Esophagus (tissue), 2 donors: ENCODE data around the gene ILK. TPM values are rescaled to one million over a fixed set of nuclear protein-coding genes. Genes with fewer than 3 reads are reported as not detected.

Experiments used
- H3K27ac ChIP-seq, 2 donors: one replicate each; pipeline ENCODE4 v1.5.1; 2013; ENCODE audit warnings: low read depth in 2 of 2, mild to moderate bottlenecking in 2 of 2, inconsistent platforms in 1 of 2, low read length in 1 of 2, moderate library complexity in 1 of 2
- H3K27me3 ChIP-seq, 2 donors: one replicate each; pipeline ENCODE4 v1.6.1; 2013; ENCODE audit warnings: low read length in 2 of 2, control low read depth in 1 of 2, mild to moderate bottlenecking in 1 of 2; ENCODE audit not compliant: insufficient read depth in 2 of 2, control insufficient read depth in 1 of 2
- H3K36me3 ChIP-seq, 2 donors: one replicate each; pipeline ENCODE4 v1.6.1; 2013; ENCODE audit warnings: low read length in 1 of 2; ENCODE audit not compliant: control insufficient read depth in 2 of 2, insufficient read depth in 2 of 2
- H3K4me1 ChIP-seq, 2 donors: one replicate each; pipeline ENCODE4 v1.6.1; 2013; ENCODE audit warnings: low read length in 1 of 2; ENCODE audit not compliant: control insufficient read depth in 2 of 2, insufficient read depth in 2 of 2
- H3K4me3 ChIP-seq, 2 donors: one replicate each; pipeline ENCODE4 v1.5.1; 2013; ENCODE audit warnings: low read length in 2 of 2, mild to moderate bottlenecking in 2 of 2, low read depth in 1 of 2, moderate library complexity in 1 of 2
- H3K9me3 ChIP-seq, 2 donors: one replicate each; pipeline ENCODE4 v1.6.1; 2013; ENCODE audit warnings: mild to moderate bottlenecking in 2 of 2, low read depth in 1 of 2, low read length in 1 of 2, moderate library complexity in 1 of 2; ENCODE audit not compliant: control insufficient read depth in 2 of 2, insufficient read depth in 1 of 2
- WGBS, 2 donors: extraction: QIAGEN DNeasy Blood & Tissue Kit; methylation state at CpG; one replicate each; pipeline ENCODE4 v1.1.7; 2013; 5-methylcytosine and 5-hydroxymethylcytosine counted together
- polyA plus RNA-seq, 2 donors: library from polyadenylated mRNA; stranded (reverse); fragments of 200-250 nt; gene quantifications; one replicate each; pipeline ENCODE4 v1.2.3, GENCODE V29; 2013
- donor health status: healthy with polysubstance abuse.
- donor health status: Bipolar disorder and iron deficiency.

Gene ILK
- polyA plus RNA-seq, 2 donors = 63.3 to 91.0 TPM

DNA sequence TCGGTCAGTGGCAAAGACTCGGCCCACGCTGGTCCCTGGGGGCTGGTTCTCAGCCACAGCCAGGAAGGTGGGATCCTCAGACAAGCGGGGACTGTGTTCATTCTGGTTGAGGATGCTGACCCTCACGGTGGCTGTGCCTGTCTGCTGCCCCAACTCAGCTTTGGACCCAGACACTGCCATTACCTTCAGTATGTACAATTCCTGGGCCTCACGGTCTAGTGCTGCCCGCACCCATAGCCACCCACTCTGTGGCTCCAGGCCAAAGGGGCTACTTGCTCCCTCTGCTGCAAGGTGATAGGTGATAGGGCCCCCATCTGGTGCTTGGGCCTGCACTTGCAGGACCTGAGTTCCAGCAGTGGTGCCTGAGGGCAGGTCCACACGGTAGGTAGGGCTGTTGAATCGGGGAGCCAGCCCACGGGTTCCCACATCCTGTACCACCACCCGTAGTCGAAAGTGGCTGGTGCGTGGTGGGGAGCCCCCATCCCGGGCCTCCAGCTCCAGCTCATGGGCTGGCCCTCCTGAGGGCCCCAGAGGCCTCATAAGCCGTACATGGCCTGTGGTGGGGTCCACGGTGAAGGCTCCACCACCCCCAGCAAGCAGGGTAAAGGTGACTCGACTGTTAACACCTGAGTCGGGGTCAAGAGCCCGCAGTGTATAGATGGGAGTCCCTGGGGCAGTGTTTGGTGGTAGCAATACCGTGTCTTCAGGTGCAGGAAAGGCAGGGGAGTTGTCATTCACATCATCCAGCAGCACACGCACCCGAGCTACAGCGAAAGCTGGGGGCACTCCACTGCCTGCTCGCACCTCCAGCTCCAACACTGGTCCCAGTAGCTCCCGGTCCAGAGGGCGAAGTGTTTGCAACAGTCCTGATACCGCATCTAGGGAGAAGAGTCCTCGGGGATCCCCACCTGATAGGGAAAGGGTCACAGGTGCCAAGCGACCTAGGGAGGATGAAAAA, 28.8 kb downstream of the ILK start:
- 91% methylated on average over 29 of the region's 29 CpGs for WGBS, 2 donors
- Histone ChIP-seq H3K36me3 (peaks cover 0 to 6% of the 10 kb centered on the region in 2 donors), H3K4me3 (no peak overlapping the region), H3K4me1 (peaks cover 2 to 5% of the 10 kb centered on the region in 2 donors), H3K27me3 (no peaks in the 10 kb centered on the region), H3K9me3 (peaks cover 0 to 6% of the 10 kb centered on the region in 2 donors), H3K27ac (no peak overlapping the region)

DNA sequence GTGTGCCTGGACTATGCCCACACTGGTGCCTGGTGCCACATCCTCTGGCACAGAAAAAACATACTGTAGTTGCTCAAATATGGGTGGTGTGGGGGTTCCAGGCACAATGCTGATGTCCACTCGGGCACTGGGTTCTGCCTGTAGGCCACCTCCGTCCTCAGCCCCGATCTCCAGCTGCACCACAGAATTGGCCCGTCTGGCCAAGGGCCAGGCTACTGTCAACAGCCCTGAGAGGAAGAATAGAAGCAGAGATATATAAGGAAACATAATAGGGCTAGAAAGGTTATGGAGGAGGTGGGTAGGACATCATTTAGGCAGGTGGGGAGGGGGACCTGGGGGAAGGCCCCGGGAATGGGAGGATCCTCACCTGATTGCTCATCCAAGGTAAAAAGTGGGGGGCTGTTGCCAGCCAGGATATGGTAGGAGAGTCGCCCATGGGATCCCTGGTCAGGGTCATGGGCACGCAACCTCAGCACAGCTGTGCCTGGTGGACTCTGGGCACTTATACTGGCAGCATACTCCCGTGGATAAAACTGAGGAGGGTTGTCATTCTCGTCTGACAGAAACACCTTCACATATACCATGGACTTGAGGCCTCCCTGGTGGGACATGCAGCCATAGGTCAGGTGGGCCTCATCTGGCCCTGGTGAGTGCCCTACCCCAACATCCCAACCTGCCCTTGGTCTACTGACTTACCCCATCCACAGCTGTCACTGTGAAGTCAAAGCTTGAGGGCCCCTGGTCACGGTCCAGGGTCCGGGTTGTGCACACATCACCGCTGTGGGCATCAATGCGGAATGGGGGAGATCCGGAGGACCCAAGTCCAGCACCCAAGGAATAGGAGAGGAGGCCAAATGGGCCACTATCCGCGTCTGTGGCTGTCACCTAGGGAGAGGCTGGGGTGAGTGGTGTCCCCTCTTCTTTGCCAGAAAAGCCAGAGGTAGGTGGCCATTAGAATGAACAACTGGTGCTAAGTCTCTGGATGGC, 30.1 kb downstream of the ILK start:
- 90 to 94% methylated on average over 16 of the region's 16 CpGs for WGBS, 2 donors
- H3K27ac ChIP-seq = no peak overlapping the region
- H3K27me3 ChIP-seq = no peaks in the 10 kb centered on the region
- peaks cover 2 to 4% of the 10 kb centered on the region in 2 donors for H3K4me1 ChIP-seq
- no peak overlapping the region for H3K4me3 ChIP-seq
- peaks cover 0 to 4% of the 10 kb centered on the region in 2 donors for H3K36me3 ChIP-seq
- peaks cover 0 to 6% of the 10 kb centered on the region in 2 donors for H3K9me3 ChIP-seq

DNA sequence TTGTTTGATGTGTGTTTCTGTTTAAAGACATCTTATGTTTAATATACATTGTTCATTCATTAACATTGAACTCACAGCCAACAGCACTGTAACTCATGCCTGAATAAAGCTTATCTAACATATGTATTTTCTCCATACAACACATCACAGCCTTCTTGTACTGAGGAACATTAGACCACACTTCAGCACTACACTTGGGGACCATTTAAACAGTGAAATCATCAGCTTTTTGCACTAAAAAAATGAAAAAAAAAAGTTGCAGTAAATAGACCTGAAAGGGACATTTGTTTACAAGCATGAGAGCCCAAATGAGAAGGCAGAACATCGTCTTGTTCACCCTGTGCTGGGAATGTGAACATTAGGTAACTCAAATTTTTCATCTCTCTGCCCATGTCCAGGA, 31.0 kb downstream of the ILK start:
- Histone ChIP-seq H3K27me3 (no peaks in the 10 kb centered on the region), H3K4me1 (peaks cover 2 to 4% of the 10 kb centered on the region in 2 donors), H3K27ac (no peak overlapping the region), H3K9me3 (peaks cover 0 to 5% of the 10 kb centered on the region in 2 donors), H3K4me3 (no peak overlapping the region), H3K36me3 (peaks cover 0 to 4% of the 10 kb centered on the region in 2 donors)
- WGBS, 2 donors = 66 to 67% methylated on average over 1 of the region's 1 CpG

DNA sequence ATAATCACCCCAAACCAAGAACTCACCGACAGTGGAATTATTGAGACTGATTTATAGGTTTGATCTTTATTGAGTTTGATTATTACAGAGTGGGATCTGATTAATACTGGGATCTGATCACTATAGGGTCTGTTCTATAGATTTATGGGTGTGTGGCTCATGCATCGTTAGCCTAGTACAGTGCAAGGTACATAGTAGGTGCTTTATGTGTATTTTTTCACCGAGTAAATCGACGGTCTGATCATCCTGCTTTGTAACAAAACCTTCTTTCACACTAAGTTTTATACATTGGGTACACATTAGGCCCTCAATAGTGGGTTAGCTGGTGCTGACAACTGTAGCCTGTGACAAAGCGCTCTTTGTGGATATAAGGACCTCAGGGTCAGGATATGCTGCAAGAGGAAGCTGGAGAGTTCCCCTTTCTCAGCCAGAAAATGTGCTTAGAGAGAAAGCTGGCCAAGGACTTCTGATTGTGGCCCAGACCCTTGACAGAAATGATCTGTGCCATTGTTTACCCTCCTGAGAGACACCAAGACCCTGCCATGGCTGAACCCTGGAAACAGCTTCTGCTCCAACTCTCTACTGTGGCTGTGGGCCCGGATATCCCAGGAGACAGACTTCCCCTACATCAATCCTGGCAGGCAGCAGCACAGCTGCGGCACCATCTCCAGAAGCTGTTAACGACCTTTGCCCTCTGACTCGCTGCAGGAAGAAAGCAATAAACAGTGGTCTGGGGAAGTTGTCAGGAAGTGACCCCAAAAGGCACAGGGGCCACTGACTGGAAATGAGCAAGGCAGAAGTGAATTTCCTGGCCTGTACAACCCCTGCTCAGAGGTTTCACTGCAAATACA, 31.7 kb downstream of the ILK start:
- no peaks in the 10 kb centered on the region for H3K36me3 ChIP-seq
- no peaks in the 10 kb centered on the region for H3K9me3 ChIP-seq
- 52 to 59% methylated on average over 10 of the region's 10 CpGs for WGBS, 2 donors
- H3K27ac ChIP-seq = peak overlapping the region; percentile 35 to 60
- no peaks in the 10 kb centered on the region for H3K27me3 ChIP-seq
- no peak overlapping the region for H3K4me3 ChIP-seq
- H3K4me1 ChIP-seq = peaks cover 0 to 2% of the 10 kb centered on the region in 2 donors

DNA sequence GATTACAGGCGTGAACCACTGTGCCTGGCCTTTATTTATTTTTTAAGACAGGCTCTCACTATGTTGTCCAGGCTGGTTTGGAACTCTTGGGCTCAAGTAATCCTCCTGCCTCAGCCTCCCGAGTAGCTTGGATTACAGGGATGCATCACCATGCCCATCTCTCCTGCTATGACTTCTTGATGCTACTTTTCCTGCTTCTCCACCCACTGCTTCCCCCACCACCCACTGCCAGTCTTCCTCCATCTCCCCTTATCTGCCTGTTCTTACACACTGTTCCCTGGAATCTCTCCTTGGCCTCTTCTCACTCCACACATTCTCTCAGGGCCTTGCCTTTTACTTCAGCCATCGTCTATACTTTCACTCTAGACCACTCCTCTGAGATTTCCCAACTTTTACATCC, 32.9 kb downstream of the ILK start:
- Histone ChIP-seq H3K36me3 (peaks cover 0 to 2% of the 10 kb centered on the region in 2 donors), H3K9me3 (no peaks in the 10 kb centered on the region)

DNA sequence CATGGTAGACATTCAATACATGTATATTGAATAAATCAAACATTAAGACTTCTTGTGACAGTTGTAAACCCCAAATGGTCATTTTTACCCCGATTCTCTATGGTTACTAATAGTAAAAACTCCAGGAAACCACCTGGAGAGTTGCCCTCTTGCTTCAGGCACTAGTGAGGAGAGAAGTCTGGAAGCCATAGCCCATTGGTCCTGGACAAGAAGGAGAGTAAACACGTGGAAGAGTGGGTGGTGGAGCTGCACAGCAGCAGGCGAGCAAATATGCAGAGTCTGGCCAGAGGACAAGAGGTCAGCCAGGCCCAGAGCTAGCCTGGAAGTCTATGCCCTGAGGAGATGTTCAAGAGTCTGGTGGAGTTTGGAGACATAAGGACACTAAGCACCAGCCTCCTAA, 34.3 kb downstream of the ILK start:
- Histone ChIP-seq H3K9me3 (no peaks in the 10 kb centered on the region), H3K27me3 (no peaks in the 10 kb centered on the region), H3K4me1 (peaks cover 0 to 3% of the 10 kb centered on the region in 2 donors), H3K27ac (no peak overlapping the region), H3K4me3 (no peak overlapping the region), H3K36me3 (peaks cover 0 to 2% of the 10 kb centered on the region in 2 donors)
- 13 to 22% methylated on average over 3 of the region's 3 CpGs for WGBS, 2 donors

More for the DNA sequence above, 32.9 kb downstream of the ILK start:
- Histone ChIP-seq H3K27me3 (no peaks in the 10 kb centered on the region), H3K4me3 (no peak overlapping the region), H3K4me1 (peaks cover 0 to 3% of the 10 kb centered on the region in 2 donors), H3K27ac (peak overlapping the region in 1 of 2 donors; percentile 18)
- 84 to 86% methylated on average over 3 of the region's 3 CpGs for WGBS, 2 donors

DNA sequence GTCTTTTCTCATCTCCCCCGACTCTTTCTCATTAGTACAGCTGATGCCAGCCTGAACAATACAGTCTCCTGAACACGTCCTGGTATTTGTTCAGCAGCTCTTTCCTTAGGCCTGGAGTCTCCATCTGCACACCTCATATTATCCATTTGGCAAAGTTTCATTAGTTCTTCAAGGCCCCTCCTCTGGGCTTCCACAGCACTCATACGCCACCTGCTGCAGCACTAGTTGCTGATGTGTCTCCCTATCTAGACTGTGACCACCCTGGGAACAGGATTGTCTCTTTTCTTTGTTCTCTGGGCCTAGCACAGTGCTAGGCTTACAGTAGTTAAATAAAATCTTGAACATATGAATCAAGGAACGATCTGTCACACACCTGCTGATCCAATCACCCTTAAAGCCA, 34.9 kb downstream of the ILK start:
- 71 to 74% methylated on average over 4 of the region's 4 CpGs for WGBS, 2 donors
- no peak overlapping the region for H3K4me3 ChIP-seq
- H3K36me3 ChIP-seq = peaks cover 0 to 2% of the 10 kb centered on the region in 2 donors
- H3K4me1 ChIP-seq = peaks cover 0 to 3% of the 10 kb centered on the region in 2 donors
- H3K27ac ChIP-seq = no peak overlapping the region
- no peaks in the 10 kb centered on the region for H3K9me3 ChIP-seq
- H3K27me3 ChIP-seq = no peaks in the 10 kb centered on the region

DNA sequence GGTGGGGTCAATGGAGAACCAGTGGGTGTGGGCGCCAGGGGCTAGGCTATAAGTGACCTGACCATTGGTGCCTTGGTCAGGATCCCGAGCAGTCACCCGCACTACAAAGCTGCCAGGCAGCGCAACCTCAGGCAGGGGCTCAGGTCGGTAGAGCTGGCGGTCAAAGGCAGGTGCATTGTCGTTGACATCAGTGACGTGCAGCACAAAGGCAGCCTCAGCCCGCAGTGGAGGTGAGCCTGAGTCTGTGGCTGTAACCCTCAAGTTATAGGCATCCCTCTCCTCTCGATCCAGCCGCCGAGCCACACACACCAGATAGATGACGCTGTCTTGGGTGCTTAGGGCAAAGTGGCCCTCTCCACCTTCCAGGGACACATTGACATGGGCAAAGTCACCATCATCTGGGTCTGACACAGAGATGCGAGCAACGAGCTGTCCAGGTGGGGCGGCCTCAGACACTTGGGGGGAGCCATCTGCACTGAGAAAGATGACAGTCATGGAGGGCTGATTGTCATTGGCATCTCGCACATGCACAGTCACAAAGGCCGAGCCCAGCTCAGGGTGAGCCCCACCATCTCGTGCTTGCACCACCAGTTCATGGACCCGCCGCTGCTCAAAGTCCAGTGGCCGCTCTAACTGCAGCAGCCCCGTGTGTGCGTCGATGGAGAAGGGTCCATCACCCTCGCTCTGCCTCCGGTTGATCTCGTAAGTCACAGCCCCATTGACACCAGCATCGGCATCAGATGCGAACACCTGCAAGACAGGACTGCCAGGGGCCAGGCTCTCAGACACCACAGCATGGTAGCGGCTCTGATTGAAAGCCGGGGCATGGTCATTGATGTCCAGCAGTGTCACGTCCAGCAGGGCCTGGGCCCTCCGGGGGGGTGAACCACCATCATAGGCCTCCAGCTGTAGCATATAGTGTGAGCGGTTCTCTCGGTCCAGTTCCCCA, 36.7 kb downstream of the ILK start:
- H3K27me3 ChIP-seq = no peaks in the 10 kb centered on the region
- no peak overlapping the region for H3K4me3 ChIP-seq
- peaks cover 0 to 2% of the 10 kb centered on the region in 2 donors for H3K36me3 ChIP-seq
- WGBS, 2 donors = 95 to 96% methylated on average over 36 of the region's 36 CpGs
- peaks cover 0 to 3% of the 10 kb centered on the region in 2 donors for H3K4me1 ChIP-seq
- H3K27ac ChIP-seq = no peak overlapping the region
- no peaks in the 10 kb centered on the region for H3K9me3 ChIP-seq
